Lower leg skin (tissue), 4 donors: Measurements from ENCODE around the gene ALG6. TPM values are rescaled to one million over a fixed set of nuclear protein-coding genes. Genes with fewer than 3 reads are reported as not detected.
"Not testable (repeated sequence)": the region's sequence is repeated elsewhere in the genome, so short reads cannot be mapped to it uniquely, and the experiment has no call there.

Source experiments
- DNase-seq, 2 donors: peaks; one replicate each; pipeline ENCODE4 v3.0.0-alpha.2; 2019; ENCODE audit warnings: low spot score in 2 of 2
- H3K4me3 ChIP-seq: fragments of 200-600 bp; sonication (generic); 2 replicates; pipeline ENCODE4 v1.5.1; 2017; ENCODE audit warnings: mild to moderate bottlenecking, low read depth; ENCODE audit not compliant: poor library complexity, severe bottlenecking
- POLR2A ChIP-seq, 2 donors: fragments of 450-650 bp; IDR thresholded peaks; one replicate each; pipeline ENCODE4 v1.6.1; 2016 to 2017; ENCODE audit warnings: antibody characterized with exemption in 2 of 2, mild to moderate bottlenecking in 1 of 2, moderate library complexity in 1 of 2
- WGBS, 2 donors: methylation state at CpG; one replicate each; pipeline ENCODE4 v1.1.5; 2018; 5-methylcytosine and 5-hydroxymethylcytosine counted together
- intact Hi-C: fragments of 100-400 bp; cut with DNase I; formaldehyde crosslinking; loops from one replicate; pipeline ENCODE4 v1.15.0; 2023; ENCODE audit warnings: low total_unique reads
- total RNA-seq, 4 donors: library from RNA; depleted of rRNA; stranded (reverse); fragments of >200 nt; gene quantifications; one replicate each; pipeline ENCODE4 v1.1.0, GENCODE V29; 2016
- TF ChIP-seq, protein P1 (sequence below), 3 donors: fragments of 450-650 bp; IDR thresholded peaks; one replicate each; pipeline ENCODE4 v1.5.1; 2016; ENCODE audit warnings: antibody characterized with exemption in 3 of 3, mild to moderate bottlenecking in 3 of 3, moderate library complexity in 2 of 3

The ALG6 gene
- total RNA-seq, 4 donors from 2014 or later = 8.4 to 14.7 (median 12.3) TPM

DNA sequence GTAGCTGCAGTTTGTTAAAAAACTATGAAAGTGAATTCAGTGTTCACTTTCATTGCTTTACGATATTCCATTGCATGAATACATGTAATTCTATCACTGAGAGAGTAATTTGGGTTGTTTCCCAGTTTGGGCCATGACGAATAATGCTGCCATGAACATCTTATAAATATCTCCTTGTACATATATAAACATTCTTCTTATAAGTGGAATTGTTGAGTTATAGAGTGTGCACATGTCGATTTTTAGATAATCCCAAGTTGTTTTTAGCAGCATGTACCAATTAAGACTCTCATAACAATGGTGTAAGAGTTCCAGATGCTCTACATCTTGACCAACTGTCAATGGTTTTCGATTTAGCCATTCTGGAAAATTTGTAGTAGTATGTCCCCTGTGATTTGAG, 40.9 kb downstream of the ALG6 start:
- DNase-seq = no peak
- TF ChIP-seq, protein P1, sequence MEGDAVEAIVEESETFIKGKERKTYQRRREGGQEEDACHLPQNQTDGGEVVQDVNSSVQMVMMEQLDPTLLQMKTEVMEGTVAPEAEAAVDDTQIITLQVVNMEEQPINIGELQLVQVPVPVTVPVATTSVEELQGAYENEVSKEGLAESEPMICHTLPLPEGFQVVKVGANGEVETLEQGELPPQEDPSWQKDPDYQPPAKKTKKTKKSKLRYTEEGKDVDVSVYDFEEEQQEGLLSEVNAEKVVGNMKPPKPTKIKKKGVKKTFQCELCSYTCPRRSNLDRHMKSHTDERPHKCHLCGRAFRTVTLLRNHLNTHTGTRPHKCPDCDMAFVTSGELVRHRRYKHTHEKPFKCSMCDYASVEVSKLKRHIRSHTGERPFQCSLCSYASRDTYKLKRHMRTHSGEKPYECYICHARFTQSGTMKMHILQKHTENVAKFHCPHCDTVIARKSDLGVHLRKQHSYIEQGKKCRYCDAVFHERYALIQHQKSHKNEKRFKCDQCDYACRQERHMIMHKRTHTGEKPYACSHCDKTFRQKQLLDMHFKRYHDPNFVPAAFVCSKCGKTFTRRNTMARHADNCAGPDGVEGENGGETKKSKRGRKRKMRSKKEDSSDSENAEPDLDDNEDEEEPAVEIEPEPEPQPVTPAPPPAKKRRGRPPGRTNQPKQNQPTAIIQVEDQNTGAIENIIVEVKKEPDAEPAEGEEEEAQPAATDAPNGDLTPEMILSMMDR (IDR thresholded peaks at IDR 0.05) = no peak
- no peak for TF ChIP-seq POLR2A (IDR thresholded peaks at IDR 0.05)
- WGBS, 2 donors = 87 to 89% methylated on average over 4 of the region's 4 CpGs
- intact Hi-C loops = no loop called here
- no peak overlapping the region for H3K4me3 ChIP-seq

DNA sequence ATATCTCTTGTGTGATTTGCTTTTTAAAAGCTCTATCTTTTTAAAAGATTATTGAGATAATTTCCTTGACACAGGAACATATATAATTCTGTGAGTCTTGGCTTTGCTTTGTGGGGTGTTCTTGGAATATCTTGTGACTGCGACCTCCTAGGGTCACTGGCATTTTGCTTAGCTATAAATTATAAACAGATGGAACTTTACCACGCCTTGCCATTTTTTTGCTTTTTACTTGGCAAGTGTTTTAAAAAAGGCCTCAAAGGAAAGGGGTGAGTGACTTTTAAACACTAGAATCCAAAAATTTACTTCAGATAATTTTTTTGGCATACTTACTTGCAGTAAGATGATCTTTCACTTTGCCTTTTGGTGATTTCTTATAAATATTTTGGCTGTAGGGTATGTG, 43.6 kb downstream of the ALG6 start:
- 55 to 64% methylated on average over 2 of the region's 2 CpGs for WGBS, 2 donors
- no peak for TF ChIP-seq POLR2A (IDR thresholded peaks at IDR 0.05)
- TF ChIP-seq, protein P1 (IDR thresholded peaks at IDR 0.05) = no peak
- DNase-seq = no peak
- H3K4me3 ChIP-seq = no peak overlapping the region
- intact Hi-C loops = no loop called here

DNA sequence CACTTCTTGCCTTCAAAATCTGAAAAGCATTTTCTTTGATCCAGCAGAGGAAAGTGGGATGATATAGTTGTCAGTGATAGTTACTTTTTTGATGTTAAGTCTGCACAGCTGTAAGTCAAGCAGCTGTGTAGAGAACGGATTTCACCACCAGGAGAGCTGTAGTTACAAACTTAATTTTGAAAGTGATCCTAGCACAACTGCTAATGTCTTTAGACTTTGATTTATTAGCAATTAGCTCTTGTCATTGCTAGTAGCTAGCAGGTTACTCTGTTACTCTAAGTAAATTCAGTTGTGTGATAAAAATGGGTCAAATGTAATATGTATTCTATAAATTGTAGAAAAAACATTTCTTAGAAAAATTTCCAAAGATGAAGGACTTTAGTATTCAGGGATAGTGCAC, 46.0 kb downstream of the ALG6 start:
- TF ChIP-seq POLR2A (IDR thresholded peaks at IDR 0.05) = no peak
- TF ChIP-seq, protein P1 (IDR thresholded peaks at IDR 0.05) = no peak
- DNase-seq = no peak
- 82 to 89% methylated on average over 1 of the region's 1 CpG for WGBS, 2 donors
- intact Hi-C loops = no loop called here
- H3K4me3 ChIP-seq = no peak overlapping the region

DNA sequence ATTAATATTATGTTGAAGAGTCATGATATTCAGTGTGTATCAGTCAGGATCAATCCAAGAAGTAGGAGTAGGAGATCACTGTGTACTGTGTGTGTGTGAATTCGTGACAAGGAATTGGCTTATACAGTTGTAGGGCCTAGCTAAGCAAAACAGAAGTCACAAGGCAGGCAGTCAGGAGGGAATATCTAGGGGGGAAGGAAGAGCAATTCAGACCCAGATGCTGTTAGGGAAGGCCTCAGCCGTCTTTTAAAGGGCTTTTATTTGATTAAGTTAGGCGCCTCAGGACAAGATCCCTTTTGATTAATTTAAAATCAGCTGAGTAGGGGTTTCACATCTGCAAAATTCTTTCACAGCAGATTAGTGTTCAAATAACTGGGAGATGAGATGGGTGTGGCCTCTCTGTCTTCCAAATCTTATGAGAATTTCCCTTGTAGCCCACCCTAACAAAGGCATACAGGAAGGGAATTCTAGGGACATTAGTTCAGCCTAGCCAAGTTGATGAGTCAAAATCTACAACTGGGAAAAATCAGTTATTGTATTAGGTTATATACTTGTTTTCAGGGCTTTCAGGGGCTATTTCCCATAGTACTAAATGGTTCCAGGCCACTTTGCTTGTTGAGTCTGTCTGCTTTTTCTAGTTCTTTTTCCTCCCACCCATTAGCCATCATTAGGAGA, 47.4 kb downstream of the ALG6 start:
- no peak for DNase-seq
- no peak overlapping the region for H3K4me3 ChIP-seq
- TF ChIP-seq, protein P1 (IDR thresholded peaks at IDR 0.05) = no peak
- no peak for TF ChIP-seq POLR2A (IDR thresholded peaks at IDR 0.05)
- WGBS, 2 donors = 72 to 82% methylated on average over 3 of the region's 3 CpGs
- intact Hi-C loops = no loop called here

DNA sequence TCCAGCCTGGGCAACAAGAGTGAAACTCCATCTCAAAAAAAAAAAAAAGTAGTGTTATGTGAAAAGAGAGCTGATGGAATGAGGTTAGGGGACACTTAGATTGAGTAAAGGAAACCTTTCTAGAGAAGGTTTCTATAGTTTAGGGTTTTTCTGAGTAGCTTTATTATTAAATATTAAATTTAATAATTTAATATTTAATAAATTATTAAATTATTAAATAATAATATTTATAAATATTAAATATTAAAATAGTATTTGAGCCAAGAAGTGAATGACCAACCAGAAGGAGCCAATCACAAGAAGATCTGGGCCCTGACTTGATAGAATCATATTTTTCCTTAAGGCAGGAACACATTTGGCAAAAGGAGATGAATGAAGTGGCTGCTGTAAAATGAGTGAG, 50.7 kb downstream of the ALG6 start:
- intact Hi-C loops = no loop called here

DNA sequence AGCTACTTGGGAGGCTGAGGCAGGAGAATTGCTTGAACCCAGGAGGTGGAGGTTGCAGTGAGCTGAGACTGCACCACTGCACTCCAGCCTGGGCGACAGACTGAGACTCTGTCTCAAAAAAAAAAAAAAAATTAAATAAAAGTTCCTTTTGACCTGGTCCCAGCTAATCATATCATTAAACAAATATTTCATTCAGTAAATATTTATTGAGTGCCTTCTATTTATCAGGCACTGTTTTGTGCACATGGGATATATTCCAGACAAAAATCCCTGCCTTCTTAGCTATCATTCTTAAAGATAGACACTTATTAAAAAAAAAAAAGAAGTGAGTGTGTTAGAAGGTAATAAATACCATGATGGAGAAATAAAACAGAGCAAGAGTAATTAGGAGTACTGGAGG, 53.3 kb downstream of the ALG6 start:
- H3K4me3 ChIP-seq, DNase-seq, intact Hi-C loops: not testable (repeated sequence)
- 95 to 96% methylated on average over 1 of the region's 1 CpG for WGBS, 2 donors

More for the DNA sequence above, 50.7 kb downstream of the ALG6 start:
- DNase-seq = no peak
- H3K4me3 ChIP-seq = no peak overlapping the region
- no peak for TF ChIP-seq POLR2A (IDR thresholded peaks at IDR 0.05)
- TF ChIP-seq, protein P1 (IDR thresholded peaks at IDR 0.05) = no peak
